Brain microvascular endothelial cell (primary cell): Measurements from ENCODE around the gene COL23A1.

Source experiments
- DNase-seq: peaks from one replicate; pipeline ENCODE4 v3.0.0-alpha.2; 2020
- H3K27ac ChIP-seq: fragments of 250-450 bp; sonication (Bioruptor Pico); 2 replicates; pipeline ENCODE4 v1.5.1; 2020; ENCODE audit warnings: mild to moderate bottlenecking, moderate library complexity
- H3K27me3 ChIP-seq: fragments of 250-450 bp; sonication (Bioruptor Pico); replicated peaks from 2 replicates; pipeline ENCODE4 v1.5.1; 2020; ENCODE audit warnings: mild to moderate bottlenecking
- H3K36me3 ChIP-seq: fragments of 250-450 bp; sonication (Bioruptor Pico); replicated peaks from 2 replicates; pipeline ENCODE4 v1.5.1; 2020; ENCODE audit warnings: mild to moderate bottlenecking
- H3K4me3 ChIP-seq: 2 replicates; pipeline ENCODE4 v1.5.1; 2011; ENCODE audit warnings: low read depth, mild to moderate bottlenecking, control low read depth, low read length, moderate library complexity
- CTCF ChIP-seq: IDR thresholded peaks from 2 replicates; pipeline ENCODE4 v1.5.1; 2011; ENCODE audit warnings: low read depth, mild to moderate bottlenecking, moderate library complexity, low read length, control low read depth, inconsistent platforms; ENCODE audit errors: missing control alignments
- in situ Hi-C: cut with HindIII; loops from 2 replicates; pipeline ENCODE4 v1.10.0; 2017; ENCODE audit warnings: low sequenced_read_pairs, low pct_ligation_motif_present

Gene COL23A1

GRCh38 chr5:178228609-178229008 lies 361.6 kb downstream of the COL23A1 start:
- H3K36me3 ChIP-seq: peaks cover 29% of the 10 kb centered on the region
- in situ Hi-C loops: no loop called here
- no peaks in the 10 kb centered on the region for H3K27me3 ChIP-seq
- H3K27ac ChIP-seq: no peak overlapping the region
- no peak for TF ChIP-seq CTCF
- H3K4me3 ChIP-seq: no peak overlapping the region
- no peak for DNase-seq

- in situ Hi-C loops: no loop called here
- H3K27me3 ChIP-seq: no peaks in the 10 kb centered on the region
- peak overlapping the region; percentile 47 for H3K27ac ChIP-seq
- H3K36me3 ChIP-seq: peaks cover 29% of the 10 kb centered on the region
- TF ChIP-seq CTCF: no peak
- no peak overlapping the region for H3K4me3 ChIP-seq
- no peak for DNase-seq
Observed at GRCh38 chr5:178227929-178228328, 362.3 kb downstream of the COL23A1 start.

GRCh38 chr5:178227138-178227659 lies 363.0 kb downstream of the COL23A1 start:
- no peak for TF ChIP-seq CTCF
- Histone ChIP-seq H3K27me3 (no peaks in the 10 kb centered on the region), H3K4me3 (no peak overlapping the region), H3K27ac (peak overlapping the region; percentile 47), H3K36me3 (peaks cover 29% of the 10 kb centered on the region)
- in situ Hi-C loops: no loop called here
- DNase-seq: peak; percentile 70

GRCh38 chr5:178225174-178225573 lies 365.0 kb downstream of the COL23A1 start:
- no peak for DNase-seq
- no peak for TF ChIP-seq CTCF
- Histone ChIP-seq H3K27me3 (no peaks in the 10 kb centered on the region), H3K27ac (no peak overlapping the region), H3K36me3 (peaks cover 32% of the 10 kb centered on the region), H3K4me3 (no peak overlapping the region)
- in situ Hi-C loops: no loop called here

GRCh38 chr5:178224403-178224802 lies 365.8 kb downstream of the COL23A1 start:
- Histone ChIP-seq H3K27me3 (no peaks in the 10 kb centered on the region), H3K27ac (no peak overlapping the region), H3K4me3 (no peak overlapping the region), H3K36me3 (peaks cover 31% of the 10 kb centered on the region)
- no peak for DNase-seq
- in situ Hi-C loops: no loop called here
- no peak for TF ChIP-seq CTCF

- Histone ChIP-seq H3K27me3 (no peaks in the 10 kb centered on the region), H3K36me3 (peaks cover 28% of the 10 kb centered on the region), H3K27ac (no peak overlapping the region), H3K4me3 (no peak overlapping the region)
- in situ Hi-C loops: no loop called here
- DNase-seq: no peak
- no peak for TF ChIP-seq CTCF
Observed at GRCh38 chr5:178223828-178224335, 366.3 kb downstream of the COL23A1 start.
